NCI-H748 (cell line): ENCODE results near the gene NKTR.
A peak's percentile ranks its signal among the peaks of the same experiment; 100 is the strongest.
"Not testable (repeated sequence)": the region's sequence is repeated elsewhere in the genome, so short reads cannot be mapped to it uniquely, and the experiment has no call there.

ENCODE experiments used
- DNase-seq: peaks from one replicate; lab custom pipeline; 2025; ENCODE audit not compliant: unreplicated experiment; lab: John Stamatoyannopoulos, UW

NKTR gene

GRCh38 chr3:42593635-42594034 lies 6.9 kb upstream of the NKTR start:
- DNase-seq, result no peak

GRCh38 chr3:42595682-42596081 lies 4.8 kb upstream of the NKTR start:
- no peak for DNase-seq

- DNase-seq, result not testable (repeated sequence)
These were observed 3.4 kb upstream of the NKTR start for GRCh38 chr3:42597098-42597497.

GRCh38 chr3:42600958-42601675 lies 631 bp downstream of the NKTR start:
- peak; percentile 65 for DNase-seq

- peak; percentile 59 for DNase-seq
These were observed 1.6 kb downstream of the NKTR start for GRCh38 chr3:42601896-42602581.

GRCh38 chr3:42602961-42603360 lies 2.5 kb downstream of the NKTR start:
- DNase-seq, result no peak

- DNase-seq, result no peak
These were observed 5.2 kb downstream of the NKTR start for GRCh38 chr3:42605546-42606173.

GRCh38 chr3:42608581-42608980 lies 8.1 kb downstream of the NKTR start:
- DNase-seq, result no peak

GRCh38 chr3:42610976-42611375 lies 10.5 kb downstream of the NKTR start:
- no peak for DNase-seq

GRCh38 chr3:42612217-42612616 lies 11.7 kb downstream of the NKTR start:
- no peak for DNase-seq

- DNase-seq, result no peak
These were observed 12.4 kb downstream of the NKTR start for GRCh38 chr3:42612928-42613327.

GRCh38 chr3:42613462-42613861 lies 13.0 kb downstream of the NKTR start:
- DNase-seq, result no peak

- DNase-seq, result no peak
These were observed 31.1 kb downstream of the NKTR start for GRCh38 chr3:42631620-42632019.

- DNase-seq, result no peak
These were observed 31.7 kb downstream of the NKTR start for GRCh38 chr3:42632146-42632545.

GRCh38 chr3:42633544-42633943 lies 33.1 kb downstream of the NKTR start:
- no peak for DNase-seq

- no peak for DNase-seq
These were observed 34.6 kb downstream of the NKTR start for GRCh38 chr3:42635111-42635510.

- DNase-seq, result no peak
These were observed 36.5 kb downstream of the NKTR start for GRCh38 chr3:42637001-42637400.

- DNase-seq, result no peak
These were observed 37.9 kb downstream of the NKTR start for GRCh38 chr3:42638339-42638842.

- DNase-seq, result no peak
These were observed 38.7 kb downstream of the NKTR start for GRCh38 chr3:42639192-42639591.

GRCh38 chr3:42640129-42640528 lies 39.6 kb downstream of the NKTR start:
- DNase-seq, result no peak

- no peak for DNase-seq
These were observed 40.4 kb downstream of the NKTR start for GRCh38 chr3:42640771-42641370.
